K562 (cell line): ENCODE measurements around the gene NHLH2. TPM values are rescaled to one million over a fixed set of nuclear protein-coding genes. Genes with fewer than 3 reads are reported as not detected.

ENCODE experiments used
- ATAC-seq: fragments of 200-7000 bp; cut with Tn5 transposase; 3 replicates; pipeline ENCODE4 v1.9.1; 2020; ENCODE audit warnings: moderate library complexity
- BruUV-seq: library from RNA; stranded (reverse); fragments of 400-500 nt; replicated peaks from 2 replicates; lab custom pipeline; 2021; lab: Mats Ljungman, UMichigan
- CTCF ChIA-PET: fragments of 300-600 bp; formaldehyde crosslinking; extraction: SDS; loops from one replicate; lab custom pipeline; 2021; ENCODE audit warnings: low intra/inter-chr PET ratio; lab: Yijun Ruan, JAX
- POLR2A ChIA-PET: fragments of 300-600, 350-650 bp; sonication (Branson Sonifier 250); formaldehyde crosslinking; extraction: SDS; loops from one replicate; lab custom pipeline; 2021; ENCODE audit warnings: antibody characterized with exemption, inconsistent platforms; lab: Yijun Ruan, JAX
- DNase-seq, 4 experiments: peaks; one replicate each; pipeline versions ENCODE4 v3.0.0 to v3.0.0-alpha.2; 2011 to 2018; ENCODE audit warnings: low spot score in 3 of 4, mixed read lengths in 3 of 4; ENCODE audit errors: extremely low read depth in 1 of 4
- FAIRE-seq: peaks from 2 replicates; lab custom pipeline; 2011; peaks lifted over from hg19 to GRCh38; lab: Jason Lieb, UNC
- H2AFZ ChIP-seq: 2 replicates; pipeline ENCODE4 v1.6.0; 2011; ENCODE audit warnings: low read depth, low read length, control low read depth, inconsistent platforms
- H3K27ac ChIP-seq: fragments of 200-600 bp; 3 replicates; pipeline ENCODE4 v1.8.0; 2011; ENCODE audit warnings: low read depth, mild to moderate bottlenecking, control low read depth, inconsistent platforms, low read length, moderate library complexity, mixed read lengths; ENCODE audit errors: extremely low read depth
- H3K27me3 ChIP-seq, 2 experiments: fragments of 300-600 bp in 1 of 2; 2 replicates in 1 of 2; 3 replicates in 1 of 2; pipeline versions ENCODE4 v1.6.0 to v1.8.0; 2011; ENCODE audit warnings: inconsistent platforms in 2 of 2, low read length in 2 of 2, mild to moderate bottlenecking in 1 of 2, mixed read lengths in 1 of 2, moderate library complexity in 1 of 2; ENCODE audit not compliant: control insufficient read depth in 2 of 2, insufficient read depth in 2 of 2
- H3K36me3 ChIP-seq: fragments of 300-600 bp; 3 replicates; pipeline ENCODE4 v1.8.0; 2011; ENCODE audit warnings: mild to moderate bottlenecking, low read length, inconsistent platforms; ENCODE audit not compliant: control insufficient read depth, insufficient read depth
- H3K4me1 ChIP-seq, 2 experiments: fragments of 200-600 bp in 1 of 2; replicated peaks in 1 of 2; 2 replicates in 1 of 2; 3 replicates in 1 of 2; pipeline versions ENCODE4 v1.5.1 to v1.8.0; 2011; ENCODE audit warnings: inconsistent platforms in 2 of 2, low read length in 2 of 2, mild to moderate bottlenecking in 1 of 2, mixed read lengths in 1 of 2, moderate library complexity in 1 of 2; ENCODE audit not compliant: control insufficient read depth in 2 of 2, insufficient read depth in 2 of 2
- H3K4me2 ChIP-seq: 2 replicates; pipeline ENCODE4 v1.6.1; 2011; ENCODE audit warnings: low read length, control low read depth, inconsistent platforms, mixed read lengths; ENCODE audit not compliant: insufficient read depth
- H3K4me3 ChIP-seq: fragments of 200-600 bp; sonication (generic), shearing (Covaris generic); 2 replicates; pipeline ENCODE4 v1.5.1; 2016; ENCODE audit warnings: control low read depth, inconsistent platforms
- H3K79me2 ChIP-seq: fragments of 200-600 bp; 3 replicates; pipeline ENCODE4 v1.8.0; 2011; ENCODE audit warnings: low read length, inconsistent platforms; ENCODE audit not compliant: control insufficient read depth, insufficient read depth
- H3K9ac ChIP-seq, 2 experiments: 2 replicates each; pipeline versions ENCODE4 v1.6.0 to v1.6.1; 2011; ENCODE audit warnings: low read depth in 2 of 2, low read length in 2 of 2, control low read depth in 1 of 2, inconsistent platforms in 1 of 2, mild to moderate bottlenecking in 1 of 2, mixed read lengths in 1 of 2; ENCODE audit not compliant: insufficient read depth in 1 of 2
- H3K9me1 ChIP-seq: one replicate; pipeline ENCODE4 v1.6.0; 2011; ENCODE audit warnings: inconsistent platforms, mild to moderate bottlenecking, low read length, moderate library complexity; ENCODE audit not compliant: control insufficient read depth, insufficient read depth
- H3K9me3 ChIP-seq: replicated peaks from 2 replicates; pipeline ENCODE4 v1.5.1; 2011; ENCODE audit warnings: low read depth, low read length, inconsistent platforms; ENCODE audit not compliant: control insufficient read depth, insufficient read depth
- H4K20me1 ChIP-seq: replicated peaks from 2 replicates; pipeline ENCODE4 v1.6.1; 2011; ENCODE audit warnings: low read length, inconsistent platforms, mixed read lengths; ENCODE audit not compliant: control insufficient read depth, insufficient read depth
- CCNT2 ChIP-seq: IDR thresholded peaks from 2 replicates; pipeline ENCODE4 v1.6.1; 2011; ENCODE audit warnings: borderline replicate concordance, low read depth, mild to moderate bottlenecking, moderate library complexity, mixed read lengths, low read length; ENCODE audit not compliant: insufficient read length; ENCODE audit errors: extremely low read depth
- CEBPB ChIP-seq: fragments of 450-650 bp; IDR thresholded peaks from 2 replicates; pipeline ENCODE4 v1.6.1; 2016; ENCODE audit warnings: missing genetic modification characterization, missing compliant biosample characterization
- CEBPG ChIP-seq, 3 experiments: fragments of 200-800 bp in 1 of 3; sonication (Bioruptor generic) in 1 of 3; sonication (generic) in 1 of 3; formaldehyde crosslinking in 1 of 3; IDR thresholded peaks in 2 of 3; conservative IDR thresholded peaks in 1 of 3; 2 replicates each; pipeline versions ENCODE4 v1.6.1 to v1.8.0; 2016 to 2022; ENCODE audit warnings: missing compliant biosample characterization in 2 of 3, missing genetic modification characterization in 2 of 3, mild to moderate bottlenecking in 1 of 3, missing genetic modification reagents in 1 of 3
- E2F4 ChIP-seq: sonication (generic); formaldehyde crosslinking; IDR thresholded peaks from 2 replicates; pipeline ENCODE4 v1.8.0; 2022; ENCODE audit warnings: mild to moderate bottlenecking, low read depth, missing genetic modification reagents
- HES1 ChIP-seq: fragments of 450-650 bp; IDR thresholded peaks from 2 replicates; pipeline ENCODE4 v1.6.1; 2016; ENCODE audit warnings: low read depth, mild to moderate bottlenecking, moderate library complexity
- HEY1 ChIP-seq: fragments of 250-450 bp; sonication (Bioruptor Pico); IDR thresholded peaks from 2 replicates; pipeline ENCODE4 v1.5.0; 2020; ENCODE audit warnings: mild to moderate bottlenecking, moderate library complexity, borderline replicate concordance
- NFE2L1 ChIP-seq: fragments of 450-650 bp; IDR thresholded peaks from 2 replicates; pipeline ENCODE4 v1.6.1; 2016; ENCODE audit warnings: missing genetic modification characterization, low read depth, mild to moderate bottlenecking, missing compliant biosample characterization, moderate library complexity, borderline replicate concordance
- PHB2 ChIP-seq: fragments of 450-650 bp; IDR thresholded peaks from 2 replicates; pipeline ENCODE4 v1.6.1; 2017; ENCODE audit warnings: low read depth
- POLR3A ChIP-seq: IDR thresholded peaks from 2 replicates; pipeline ENCODE4 v1.6.1; 2011; ENCODE audit warnings: borderline replicate concordance, mild to moderate bottlenecking, moderate library complexity; ENCODE audit not compliant: insufficient read length, insufficient read depth; ENCODE audit errors: extremely low read depth
- POU5F1 ChIP-seq: fragments of 150-350 bp; IDR thresholded peaks from 2 replicates; pipeline ENCODE4 v1.6.1; 2014; ENCODE audit warnings: borderline replicate concordance, low read length, low read depth, mild to moderate bottlenecking; ENCODE audit not compliant: partially characterized antibody
- SAFB2 ChIP-seq: fragments of 200-400 bp; formaldehyde crosslinking; IDR thresholded peaks from 2 replicates; pipeline ENCODE4 v1.6.1; 2018; ENCODE audit warnings: borderline replicate concordance, low read length, low read depth, moderate library complexity; ENCODE audit not compliant: severe bottlenecking
- SPI1 ChIP-seq: IDR thresholded peaks from 2 replicates; pipeline ENCODE4 v1.6.1; 2011; ENCODE audit warnings: low read depth, low read length, control low read depth, borderline replicate concordance
- ZBTB8A ChIP-seq: fragments of 450-650 bp; IDR thresholded peaks from 2 replicates; pipeline ENCODE4 v1.6.1; 2018; ENCODE audit warnings: mild to moderate bottlenecking, moderate library complexity; ENCODE audit not compliant: partially characterized antibody
- ZMIZ1 ChIP-seq, 2 experiments: fragments of 150-350 bp in 1 of 2; IDR thresholded peaks; 2 replicates each; pipeline ENCODE4 v1.6.1; 2012 to 2016; ENCODE audit warnings: low read depth in 2 of 2, low read length in 2 of 2, mild to moderate bottlenecking in 1 of 2, moderate library complexity in 1 of 2
- WGBS: fragments of 100-300 bp; shearing (Covaris generic); methylation state at CpG from one replicate; pipeline ENCODE4 v1.1.6; 2016; ENCODE audit warnings: low coverage, mixed read lengths; ENCODE audit not compliant: insufficient coverage; ENCODE audit errors: missing lambda C conversion rate; 5-methylcytosine and 5-hydroxymethylcytosine counted together
- in situ Hi-C: fragments of 300-500 bp; cut with MboI; formaldehyde crosslinking; loops from 4 replicates; pipeline ENCODE4 v1.15.0; 2018; ENCODE audit warnings: inconsistent platforms, mixed read lengths
- intact Hi-C: fragments of 100-400 bp; cut with micrococcal nuclease; formaldehyde crosslinking; loops from 2 replicates; pipeline ENCODE4 v1.14.2; 2022
- polyA plus RNA-seq, 8 experiments: library from polyadenylated mRNA; depleted of rRNA in 4 of 8; stranded (reverse) in 5 of 8; unstranded in 3 of 8; fragments of >200 nt; fragmentation: Nextera tagmentation in 2 of 8; fragmentation: Illumina TruSeq in 1 of 8; extraction: Ambion mirVana in 2 of 8; extraction: Trizol in 1 of 8; gene quantifications; 2 replicates each; pipeline versions ENCODE4 v1.2.1 to v1.2.3, GENCODE V29; 2011 to 2014; ENCODE audit warnings: inconsistent platforms in 1 of 8, missing spikeins in 1 of 8
- total RNA-seq, 7 experiments: library from RNA; depleted of rRNA in 6 of 7; stranded (reverse); fragments of >200 nt in 6 of 7; fragmentation: Illumina TruSeq in 2 of 7; extraction: Trizol in 2 of 7; gene quantifications; 2 replicates each; pipeline versions ENCODE4 v1.2.1 to v1.2.3, GENCODE V29; 2011 to 2021; ENCODE audit warnings: low replicate concordance in 1 of 7

The NHLH2 gene
- total and polyA plus RNA-seq, 9 of the 15 experiments (the other 6 are each of a cell fraction or from before 2014, with no cell fraction given) = not detected

- TF ChIP-seq NFE2L1 (tag) = peak; percentile 35; the same call in 1 of the 2 replicates
- no peak for TF ChIP-seq POU5F1
- TF ChIP-seq HES1 = no peak
- no peak for TF ChIP-seq POLR3A
These were observed 26.3 kb upstream of the NHLH2 start (continued) for GRCh38 chr1:115867216-115867615.

- intact Hi-C loops = no loop called here
- ChIA-PET CTCF (no interaction called here), POLR2A (interaction anchor here (0.6 kb wide), 1 partner anchor 439 kb away, joined by 3 read pairs; no protein-coding TSS in a partner anchor)
- Histone ChIP-seq H3K27me3 (no peaks in the 10 kb centered on the region; a peak in 1 of 5 replicates), H3K27ac (no peak overlapping the region), H3K4me1 (no peaks in the 10 kb centered on the region), H3K4me3 (no peak overlapping the region), H3K4me2 (no peak overlapping the region), H2AFZ (no peak overlapping the region), H3K9me3 (no peaks in the 10 kb centered on the region), H3K79me2 (no peaks in the 10 kb centered on the region), H3K9me1 (no peaks in the 10 kb centered on the region), H3K36me3 (no peaks in the 10 kb centered on the region), H4K20me1 (no peaks in the 10 kb centered on the region), H3K9ac (no peak overlapping the region)
- 0% methylated on average over 4 of the region's 4 CpGs for WGBS
- FAIRE-seq (no peak), DNase-seq (no peak), ATAC-seq (no peak)
- BruUV-seq = no TSS peak
- in situ Hi-C loops = no loop called here
- TF ChIP-seq SPI1 = peak; percentile 88
- peak; percentile 86 for TF ChIP-seq CEBPB (tag)
- TF ChIP-seq ZBTB8A = no peak
- no peak for TF ChIP-seq PHB2
- no peak for TF ChIP-seq ZMIZ1 (IDR thresholded peaks at IDR 0.05; ENCODE audit: low read depth in 2 of 2, low read length in 2 of 2)
- no peak for TF ChIP-seq E2F4 (CRISPR knock-in tag)
- no peak for TF ChIP-seq CEBPG (CRISPR knock-in tag; IDR thresholded peaks at IDR 0.05)
- peak; percentile 59 to 69 for TF ChIP-seq CEBPG (tag; conservative IDR thresholded peaks at IDR 0.05 in 1 of 2, IDR thresholded peaks at IDR 0.05 in 1 of 2)
- no peak for TF ChIP-seq SAFB2
- no peak for TF ChIP-seq CCNT2
- no peak for TF ChIP-seq HEY1 (CRISPR knock-in tag)
These were observed 24.9 kb upstream of the NHLH2 start for GRCh38 chr1:115865704-115866380.
